Measurements from ENCODE around the gene SGCD.

The SGCD gene

GRCh38 chr5:156326718-156327259 lies at the start of gene SGCD:
TSS of gene SGCD (plus strand) at chr5:156327164.
- DNase-seq, result peak; percentile 20 to 69

GRCh38 chr5:156277290-156277689 lies 49.7 kb upstream of the SGCD start:
- DNase-seq, result no peak

- DNase-seq, result peak in 1 of 2 experiments; percentile 53
These were observed 31.5 kb upstream of the SGCD start for GRCh38 chr5:156295431-156295830.

GRCh38 chr5:156310115-156310514 lies 16.8 kb upstream of the SGCD start:
- no peak for DNase-seq

GRCh38 chr5:156312897-156313694 lies 13.9 kb upstream of the SGCD start:
- no peak for DNase-seq

GRCh38 chr5:156314416-156314815 lies 12.5 kb upstream of the SGCD start:
- DNase-seq, result no peak

GRCh38 chr5:156322666-156323065 lies 4.3 kb upstream of the SGCD start:
- no peak for DNase-seq

GRCh38 chr5:156327296-156327695 lies 332 bp downstream of the SGCD start:
- no peak for DNase-seq

GRCh38 chr5:156328161-156328560 lies 1.2 kb downstream of the SGCD start:
- no peak for DNase-seq

- no peak for DNase-seq
These were observed 1.8 kb downstream of the SGCD start for GRCh38 chr5:156328766-156329165.

- no peak for DNase-seq
These were observed 2.2 kb downstream of the SGCD start for GRCh38 chr5:156329171-156329611.

- no peak for DNase-seq
These were observed 3.3 kb downstream of the SGCD start for GRCh38 chr5:156330141-156330870.

- no peak for DNase-seq
These were observed 4.2 kb downstream of the SGCD start for GRCh38 chr5:156331181-156331580.

- DNase-seq, result no peak
These were observed 4.9 kb downstream of the SGCD start for GRCh38 chr5:156331845-156332244.

GRCh38 chr5:156332245-156332644 lies 5.3 kb downstream of the SGCD start:
- no peak for DNase-seq

- DNase-seq, result no peak
These were observed 12.3 kb downstream of the SGCD start for GRCh38 chr5:156339139-156339841.

- no peak for DNase-seq
These were observed 13.9 kb downstream of the SGCD start for GRCh38 chr5:156340893-156341292.

GRCh38 chr5:156350256-156350655 lies 23.3 kb downstream of the SGCD start:
- DNase-seq, result no peak

- DNase-seq, result no peak
These were observed 24.5 kb downstream of the SGCD start for GRCh38 chr5:156351423-156351822.

GRCh38 chr5:156354571-156354970 lies 27.6 kb downstream of the SGCD start:
- no peak for DNase-seq

- no peak for DNase-seq
These were observed 29.3 kb downstream of the SGCD start for GRCh38 chr5:156356238-156356637.

GRCh38 chr5:156359476-156359875 lies 32.5 kb downstream of the SGCD start:
- no peak for DNase-seq

GRCh38 chr5:156361436-156362109 lies 34.6 kb downstream of the SGCD start:
- DNase-seq, result no peak

Measured in NCI-H446 (cell line).